Mucosa of rectum (tissue), 2 donors: ENCODE measurements around the gene CDC27.
A peak's percentile ranks its signal among the peaks of the same experiment; 100 is the strongest.
"Not testable (repeated sequence)": the region's sequence is repeated elsewhere in the genome, so short reads cannot be mapped to it uniquely, and the experiment has no call there.

Experiments used
- H3K27ac ChIP-seq, 2 donors: one replicate each; pipeline ENCODE4 v1.7.0; 2013; ENCODE audit warnings: inconsistent platforms in 2 of 2, low read depth in 2 of 2, low read length in 2 of 2
- H3K27me3 ChIP-seq, 2 donors: one replicate each; pipeline ENCODE4 v1.7.0; 2013; ENCODE audit warnings: low read length in 2 of 2; ENCODE audit not compliant: control insufficient read depth in 2 of 2, insufficient read depth in 2 of 2
- H3K36me3 ChIP-seq, 2 donors: one replicate each; pipeline ENCODE4 v1.7.0; 2013; ENCODE audit warnings: low read length in 2 of 2; ENCODE audit not compliant: control insufficient read depth in 2 of 2, insufficient read depth in 2 of 2
- H3K4me1 ChIP-seq, 2 donors: one replicate each; pipeline ENCODE4 v1.7.0; 2013; ENCODE audit warnings: low read length in 2 of 2, mild to moderate bottlenecking in 1 of 2; ENCODE audit not compliant: control insufficient read depth in 2 of 2, insufficient read depth in 2 of 2
- H3K4me3 ChIP-seq, 2 donors: one replicate each; pipeline ENCODE4 v1.7.0; 2013; ENCODE audit warnings: low read length in 2 of 2
- H3K9ac ChIP-seq, 2 donors: one replicate each; pipeline ENCODE4 v1.7.0; 2013; ENCODE audit warnings: low read length in 2 of 2, low read depth in 1 of 2, mild to moderate bottlenecking in 1 of 2
- H3K9me3 ChIP-seq, 2 donors: one replicate each; pipeline ENCODE4 v1.7.0; 2013; ENCODE audit warnings: low read length in 2 of 2; ENCODE audit not compliant: control insufficient read depth in 2 of 2
- donor health status: healthy.
- donor health status: Normal muscosa, but diverticular disease.

The CDC27 gene

DNA sequence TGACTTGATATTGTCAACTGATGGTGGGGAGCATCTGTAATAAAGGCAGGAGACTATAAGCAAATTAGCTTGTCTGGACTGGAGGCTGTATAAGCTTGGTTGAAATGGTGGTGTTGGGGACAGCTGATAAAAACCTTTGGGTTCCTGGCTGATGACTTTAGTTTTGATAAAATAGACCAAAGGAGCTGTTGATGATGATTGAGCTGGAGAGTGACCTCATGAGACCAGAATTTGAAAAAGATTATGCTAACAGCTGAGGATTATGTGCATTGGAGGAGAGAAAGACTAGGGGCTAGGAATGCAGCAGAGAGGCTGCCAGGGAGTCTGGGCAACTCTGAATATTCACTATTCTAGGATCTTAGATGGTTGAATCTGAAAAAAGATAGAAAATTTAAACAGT, 8.7 kb upstream of the CDC27 start:
- Histone ChIP-seq H3K4me3 (no peak overlapping the region), H3K4me1 (peaks cover 6 to 8% of the 10 kb centered on the region in 2 donors), H3K9ac (no peak overlapping the region), H3K27ac (no peak overlapping the region), H3K9me3 (no peaks in the 10 kb centered on the region), H3K36me3 (no peaks in the 10 kb centered on the region), H3K27me3 (no peaks in the 10 kb centered on the region)

DNA sequence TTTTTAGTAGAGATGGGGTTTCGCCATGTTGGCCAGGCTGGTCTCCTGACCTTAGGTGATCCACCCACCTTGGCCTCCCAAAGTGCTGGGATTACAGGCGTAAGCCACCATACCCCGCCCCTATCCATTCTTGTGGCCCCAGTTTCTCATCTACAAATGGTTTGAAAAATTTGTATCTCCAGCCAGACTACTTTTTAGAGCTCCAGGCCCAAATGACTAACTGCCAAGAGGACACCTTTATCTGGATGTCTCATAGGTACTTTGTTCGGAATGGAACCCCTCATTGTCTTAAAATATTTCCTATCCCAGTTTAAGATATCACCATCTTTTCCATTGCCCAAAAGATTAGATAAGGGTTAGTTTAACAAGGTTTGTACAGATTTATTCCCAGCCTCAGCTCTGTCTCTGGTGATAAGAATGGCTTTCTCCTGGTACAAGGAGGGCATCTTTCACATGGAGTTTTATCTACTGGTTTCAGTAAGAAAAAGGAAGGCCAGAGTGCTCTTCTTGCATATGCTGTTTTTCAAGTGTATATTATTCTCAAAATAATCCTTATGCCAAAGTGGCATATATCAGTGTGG, 4.9 kb upstream of the CDC27 start:
- no peaks in the 10 kb centered on the region for H3K9me3 ChIP-seq
- H3K4me1 ChIP-seq: peaks cover 0 to 5% of the 10 kb centered on the region in 2 donors
- no peaks in the 10 kb centered on the region for H3K36me3 ChIP-seq
- no peaks in the 10 kb centered on the region for H3K27me3 ChIP-seq
- no peak overlapping the region for H3K27ac ChIP-seq
- H3K9ac ChIP-seq: no peak overlapping the region
- H3K4me3 ChIP-seq: no peak overlapping the region

DNA sequence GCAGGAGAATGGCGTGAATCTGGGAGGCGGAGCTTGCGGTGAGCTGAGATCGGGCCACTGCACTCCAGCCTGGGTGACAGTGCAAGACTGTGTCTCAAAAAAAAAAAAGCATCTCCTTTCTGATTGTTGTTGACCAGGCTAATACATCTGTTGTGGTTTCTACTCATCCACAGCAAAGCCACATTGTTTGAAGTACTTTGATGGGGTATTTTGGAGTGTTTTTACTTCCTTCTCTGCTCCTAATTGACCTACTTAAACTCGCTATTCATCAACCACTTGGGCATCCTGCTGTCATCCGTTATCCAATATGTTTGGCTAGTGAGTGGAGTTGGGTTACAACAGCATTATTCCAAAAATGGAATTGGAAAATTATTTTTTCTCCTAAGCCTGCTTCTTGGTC, 3.5 kb upstream of the CDC27 start:
- Histone ChIP-seq H3K27ac (no peak overlapping the region), H3K27me3 (no peaks in the 10 kb centered on the region)

DNA sequence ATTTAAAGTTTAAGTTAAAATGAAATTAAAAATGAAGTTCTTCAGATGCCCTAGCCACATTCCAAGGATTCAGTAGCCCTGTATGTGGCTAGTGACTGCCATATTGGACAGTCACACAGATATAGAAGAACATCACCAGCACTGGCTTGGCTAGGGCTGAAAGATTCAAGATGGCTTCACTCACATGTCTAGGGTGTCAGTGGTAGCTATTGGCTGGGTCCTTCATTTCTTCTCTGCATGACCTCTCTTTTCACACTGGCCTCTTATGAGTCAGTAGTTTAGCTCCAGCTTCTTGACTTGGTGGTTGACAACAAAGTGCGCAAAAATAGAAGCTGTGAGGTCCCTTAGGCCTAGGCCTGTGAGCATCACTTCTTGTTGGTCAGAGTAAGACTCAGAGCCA, 1.7 kb upstream of the CDC27 start:
- H3K27ac ChIP-seq: no peak overlapping the region
- H3K9ac ChIP-seq: no peak overlapping the region
- no peaks in the 10 kb centered on the region for H3K36me3 ChIP-seq
- H3K27me3 ChIP-seq: no peaks in the 10 kb centered on the region
- H3K9me3 ChIP-seq: no peaks in the 10 kb centered on the region
- H3K4me3 ChIP-seq: no peak overlapping the region
- H3K4me1 ChIP-seq: peaks cover 9 to 12% of the 10 kb centered on the region in 2 donors

More for the DNA sequence above, 3.5 kb upstream of the CDC27 start:
- Histone ChIP-seq H3K4me3 (no peak overlapping the region), H3K9ac (no peak overlapping the region), H3K36me3 (no peaks in the 10 kb centered on the region), H3K4me1 (peaks cover 9 to 10% of the 10 kb centered on the region in 2 donors), H3K9me3 (no peaks in the 10 kb centered on the region)

DNA sequence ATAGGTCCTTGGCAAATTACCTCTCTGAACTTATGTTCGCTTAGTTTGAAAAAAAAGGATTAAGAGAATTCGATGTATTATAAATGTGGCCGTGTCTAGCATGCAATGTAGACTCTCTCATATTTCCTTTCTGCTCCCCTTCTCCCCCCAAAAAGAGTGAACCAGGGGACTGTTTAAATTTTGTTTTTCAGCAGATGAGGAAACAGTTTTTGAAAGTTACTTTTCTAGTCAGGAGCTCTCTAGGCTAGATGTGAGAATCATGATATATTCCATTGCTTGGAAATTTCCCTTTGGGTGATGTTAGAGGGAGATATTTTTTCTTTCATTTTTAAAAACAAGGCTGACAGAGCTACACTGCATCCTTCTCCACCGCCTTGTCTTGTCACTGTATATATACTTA, 1.1 kb upstream of the CDC27 start:
- Histone ChIP-seq H3K36me3 (no peaks in the 10 kb centered on the region), H3K9ac (no peak overlapping the region), H3K27ac (no peak overlapping the region), H3K9me3 (no peaks in the 10 kb centered on the region), H3K4me3 (no peak overlapping the region), H3K4me1 (peaks cover 9 to 12% of the 10 kb centered on the region in 2 donors), H3K27me3 (no peaks in the 10 kb centered on the region)

DNA sequence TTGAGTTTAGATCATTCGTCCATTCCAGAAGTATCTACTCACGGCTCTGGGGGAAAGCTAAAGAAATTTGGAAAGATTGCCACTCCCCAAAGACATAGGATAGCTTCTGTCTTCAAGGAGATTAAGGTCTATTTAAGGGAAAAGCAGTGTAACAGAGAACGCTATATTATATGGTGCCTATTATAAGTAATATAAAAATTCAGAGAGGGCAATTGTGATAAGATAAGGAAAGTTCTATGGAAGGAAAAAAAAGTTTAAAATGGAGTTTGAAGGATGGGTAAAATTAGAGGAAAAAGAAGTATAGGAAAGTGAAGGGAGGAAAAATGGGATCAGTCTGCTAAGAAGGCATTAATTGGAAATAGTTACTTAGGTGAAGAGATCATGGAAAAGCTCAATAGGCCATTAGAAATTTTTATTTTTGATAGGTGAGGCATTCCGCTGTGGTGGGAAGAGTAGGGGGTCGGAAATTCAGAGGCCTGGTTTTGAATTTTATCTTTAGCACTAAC, 690 bp upstream of the CDC27 start:
- peak overlapping the region; percentile 93 to 96 for H3K4me3 ChIP-seq
- H3K9me3 ChIP-seq: no peaks in the 10 kb centered on the region
- H3K36me3 ChIP-seq: no peaks in the 10 kb centered on the region
- no peaks in the 10 kb centered on the region for H3K27me3 ChIP-seq
- H3K4me1 ChIP-seq: peaks cover 9 to 12% of the 10 kb centered on the region in 2 donors
- peak overlapping the region; percentile 79 to 97 for H3K9ac ChIP-seq
- peak overlapping the region; percentile 55 to 93 for H3K27ac ChIP-seq

DNA sequence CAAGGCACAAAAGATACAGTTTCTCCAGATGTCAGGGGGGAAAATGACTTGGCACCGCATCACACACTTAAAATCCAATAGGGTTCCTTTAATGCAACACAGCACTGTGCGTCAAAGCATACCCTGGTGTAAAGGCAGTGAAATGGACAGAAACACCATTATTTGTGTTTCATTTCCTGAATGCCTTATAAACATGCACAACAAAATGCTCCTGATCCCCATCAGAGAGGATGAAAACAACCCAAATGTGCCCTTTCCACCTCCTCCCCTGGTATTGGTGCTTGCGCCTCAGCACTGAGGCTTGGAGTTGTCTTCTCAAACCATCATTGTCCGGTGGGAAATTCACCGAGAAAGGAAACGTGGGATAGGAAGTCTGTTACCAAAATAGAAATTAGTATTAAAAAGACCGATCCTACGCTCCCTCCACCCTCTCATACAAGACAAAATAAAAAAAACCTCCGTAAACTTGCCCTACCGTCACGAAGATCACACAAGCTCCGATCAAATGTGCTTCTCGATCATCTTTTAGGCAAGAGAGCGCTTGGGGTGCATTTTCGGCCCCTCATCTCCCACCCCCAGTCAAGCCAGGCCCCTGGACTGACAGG, 722 bp downstream of the CDC27 start:
- Histone ChIP-seq H3K27me3 (no peaks in the 10 kb centered on the region), H3K9me3 (no peaks in the 10 kb centered on the region), H3K4me1 (peaks cover 9 to 12% of the 10 kb centered on the region in 2 donors), H3K4me3 (peak overlapping the region; percentile 93 to 96), H3K27ac (peak overlapping the region; percentile 93 to 96), H3K9ac (peak overlapping the region; percentile 92 to 97), H3K36me3 (no peaks in the 10 kb centered on the region)

DNA sequence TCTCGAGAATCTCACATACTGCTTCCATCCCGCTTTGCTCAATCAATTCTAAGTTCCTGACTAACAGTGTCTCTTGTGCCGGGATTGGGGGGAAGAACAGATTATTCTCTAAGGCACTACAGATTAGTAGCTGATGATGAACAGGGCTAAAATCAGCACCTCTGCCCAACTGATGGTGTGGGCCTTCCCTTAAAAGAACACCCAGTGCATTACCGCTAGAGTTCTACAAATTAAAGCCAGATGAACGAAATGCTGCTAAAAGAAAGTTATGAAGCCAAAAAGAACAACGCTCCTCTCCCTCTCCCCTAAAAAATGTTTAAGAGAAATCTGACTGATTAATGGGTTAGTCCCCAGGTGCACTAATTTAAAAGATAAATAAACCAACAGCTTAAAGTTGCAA, 4.4 kb downstream of the CDC27 start:
- Histone ChIP-seq H3K9ac (no peak overlapping the region), H3K27me3 (no peaks in the 10 kb centered on the region), H3K36me3 (peaks cover 0 to 10% of the 10 kb centered on the region in 2 donors), H3K27ac (no peak overlapping the region), H3K4me1 (peaks cover 9% of the 10 kb centered on the region in 2 donors), H3K4me3 (no peak overlapping the region), H3K9me3 (no peaks in the 10 kb centered on the region)

DNA sequence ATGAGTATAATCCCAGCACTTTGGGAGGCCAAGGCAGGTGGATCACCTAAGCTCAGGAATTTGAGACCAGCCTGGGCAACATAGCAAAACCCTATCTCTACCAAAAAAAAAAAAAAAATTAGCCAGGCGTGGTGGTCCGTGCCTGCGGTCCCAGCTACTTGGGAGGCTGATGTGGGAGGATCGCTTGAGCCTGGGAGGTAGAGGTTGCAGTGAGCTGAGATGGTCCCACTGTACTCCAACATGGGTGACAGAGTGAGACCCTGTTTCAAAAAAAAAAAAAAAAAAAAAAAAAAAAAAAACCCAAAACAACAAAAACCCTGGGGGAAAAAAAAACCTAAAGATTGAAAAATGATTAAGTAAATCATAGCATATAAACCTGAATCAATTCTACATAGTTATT, 8.1 kb downstream of the CDC27 start:
- H3K27ac ChIP-seq, H3K4me1 ChIP-seq, H3K9ac ChIP-seq, H3K9me3 ChIP-seq, H3K4me3 ChIP-seq, H3K27me3 ChIP-seq: not testable (repeated sequence)
- H3K36me3 ChIP-seq: peaks cover 0 to 20% of the 10 kb centered on the region in 2 donors

DNA sequence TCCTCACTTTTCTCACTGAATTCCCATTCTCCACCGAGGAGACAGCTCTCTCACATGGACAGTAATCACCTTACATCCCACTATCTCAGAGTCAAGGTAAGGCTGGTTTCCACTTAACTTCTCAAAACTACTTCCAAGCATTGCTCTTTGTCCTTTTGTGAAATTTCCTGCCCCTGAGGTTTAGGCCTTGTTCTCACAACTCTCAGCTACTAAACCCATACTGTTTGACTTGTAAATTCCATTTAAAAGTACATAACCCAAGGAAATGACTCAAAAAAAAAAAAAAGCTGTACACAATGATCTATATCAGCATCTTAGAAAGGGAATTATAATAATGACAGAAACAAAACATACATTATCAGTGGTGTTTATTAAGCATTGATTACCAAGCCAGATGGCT, 8.8 kb downstream of the CDC27 start:
- H3K27ac ChIP-seq: no peak overlapping the region
- no peaks in the 10 kb centered on the region for H3K9me3 ChIP-seq
- H3K4me1 ChIP-seq: no peaks in the 10 kb centered on the region
- no peaks in the 10 kb centered on the region for H3K27me3 ChIP-seq
- H3K4me3 ChIP-seq: no peak overlapping the region
- peaks cover 0 to 20% of the 10 kb centered on the region in 2 donors for H3K36me3 ChIP-seq
- H3K9ac ChIP-seq: no peak overlapping the region
